Fibroblast of lung (primary cell): ENCODE results near the gene ATP1A3.

Source experiments
- CTCF ChIP-seq, 2 donors: IDR thresholded peaks in 1 of 2; conservative IDR thresholded peaks in 1 of 2; 1 replicate in 1 of 2; 2 replicates in 1 of 2; pipeline ENCODE4 v1.5.1; 2011 to 2012; ENCODE audit warnings: low read length in 2 of 2, control low read depth in 1 of 2, inconsistent platforms in 1 of 2, low read depth in 1 of 2, mild to moderate bottlenecking in 1 of 2
- EZH2 ChIP-seq: IDR thresholded peaks from 2 replicates; pipeline ENCODE4 v1.5.1; 2012; ENCODE audit warnings: low read length, control low read depth, mild to moderate bottlenecking; ENCODE audit errors: missing control alignments

GRCh38 chr19:41960973-41961372 is 33.1 kb downstream of the ATP1A3 start:
- TF ChIP-seq EZH2, result no peak
- TF ChIP-seq CTCF (conservative IDR thresholded peaks at IDR 0.05 in 1 of 2, IDR thresholded peaks at IDR 0.05 in 1 of 2; ENCODE audit: low read depth in 1 of 2, low read length in 2 of 2), result no peak
